Hepatic stellate cell (primary cell): ENCODE data around the gene GYG2.

Source experiments
- DNase-seq: peaks from one replicate; pipeline ENCODE4 v3.0.0; 2011; ENCODE audit warnings: low spot score

The GYG2 gene

DNA sequence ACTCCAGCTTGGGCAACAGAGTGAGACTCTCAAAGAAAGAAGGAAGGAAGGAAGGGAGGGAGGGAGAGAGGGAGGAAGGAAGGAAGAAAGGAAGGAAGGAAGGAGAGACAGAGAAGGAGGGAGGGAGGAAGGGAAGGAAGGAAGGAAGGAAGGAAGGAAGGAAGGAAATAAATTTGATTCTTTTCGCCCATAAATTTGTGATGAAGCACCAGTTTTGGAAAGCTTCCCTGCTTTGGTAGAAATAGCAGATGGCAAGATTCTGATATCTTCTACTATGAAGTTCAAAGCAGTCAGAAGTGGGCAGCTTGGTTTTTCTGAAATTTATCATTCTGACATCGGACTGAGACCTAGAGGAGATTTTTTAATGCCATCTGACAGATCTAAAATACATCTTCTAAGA, 11.7 kb upstream of the GYG2 start:
- DNase-seq = no peak

DNA sequence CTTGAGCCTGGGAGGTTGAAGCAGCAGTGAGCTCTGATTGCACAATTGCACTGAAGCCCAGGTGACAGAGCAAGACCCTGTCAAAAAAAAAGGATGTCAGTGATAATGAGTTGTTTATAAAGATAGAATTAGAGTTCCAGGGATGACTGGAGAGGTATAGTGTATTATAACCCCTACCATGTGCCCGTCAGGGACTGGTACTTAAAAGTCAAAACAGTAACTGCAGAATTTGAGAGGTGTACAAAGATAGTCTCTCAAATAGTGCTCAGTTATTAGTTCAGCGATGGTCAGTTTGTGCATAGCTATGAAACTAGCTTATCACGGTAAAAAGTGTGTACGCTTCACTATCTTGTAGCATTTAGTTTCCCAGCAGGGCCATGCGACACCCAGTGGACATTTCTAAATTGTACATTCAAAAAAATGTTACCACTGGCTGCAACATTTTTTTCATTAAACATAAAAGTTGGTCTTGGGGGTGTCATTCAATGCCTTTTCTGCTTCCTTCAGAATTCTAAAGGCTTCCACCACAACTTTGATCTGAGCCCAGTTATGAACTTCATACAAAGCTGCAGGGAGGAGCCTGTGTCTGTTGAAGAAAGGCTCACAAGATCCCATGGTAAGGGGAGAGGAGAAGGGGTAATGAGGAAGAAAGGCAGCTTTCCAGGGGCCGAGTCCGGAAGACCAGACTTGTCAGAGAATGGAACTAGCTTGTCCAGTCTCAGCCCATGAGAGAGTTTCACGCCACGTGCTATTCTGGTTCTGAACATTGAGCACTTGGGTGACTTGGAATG, 9.2 kb upstream of the GYG2 start:
- DNase-seq = peak; percentile 61

DNA sequence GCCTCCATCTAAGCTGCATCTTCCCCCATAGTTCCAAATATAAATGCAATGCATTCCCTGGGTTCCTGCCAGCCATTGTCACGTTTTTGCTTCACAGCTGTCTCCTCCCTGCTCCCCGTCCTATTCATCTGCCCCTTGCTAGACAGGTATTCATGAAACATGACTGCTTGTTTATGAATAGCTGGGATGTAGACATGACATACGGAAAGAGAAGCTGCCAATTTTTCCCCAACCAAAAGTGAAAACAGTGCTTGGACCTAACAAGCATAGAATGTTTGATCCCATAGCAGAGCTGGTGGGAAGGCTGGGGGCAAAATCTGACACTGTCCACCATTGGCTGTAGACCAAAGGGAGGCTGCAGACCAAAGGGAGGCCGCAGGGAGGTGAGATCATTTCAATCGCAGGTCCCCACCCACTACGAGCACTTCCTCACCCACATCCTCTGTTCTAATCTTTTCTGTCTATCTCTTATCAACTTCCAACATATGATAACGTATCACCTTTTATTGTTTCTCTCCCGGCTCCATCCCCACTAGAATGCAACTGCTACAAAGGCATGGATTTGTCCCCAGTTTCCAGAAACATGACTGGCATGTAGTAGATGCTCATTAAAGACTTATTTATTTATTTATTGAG, 8.5 kb upstream of the GYG2 start:
- DNase-seq = no peak

DNA sequence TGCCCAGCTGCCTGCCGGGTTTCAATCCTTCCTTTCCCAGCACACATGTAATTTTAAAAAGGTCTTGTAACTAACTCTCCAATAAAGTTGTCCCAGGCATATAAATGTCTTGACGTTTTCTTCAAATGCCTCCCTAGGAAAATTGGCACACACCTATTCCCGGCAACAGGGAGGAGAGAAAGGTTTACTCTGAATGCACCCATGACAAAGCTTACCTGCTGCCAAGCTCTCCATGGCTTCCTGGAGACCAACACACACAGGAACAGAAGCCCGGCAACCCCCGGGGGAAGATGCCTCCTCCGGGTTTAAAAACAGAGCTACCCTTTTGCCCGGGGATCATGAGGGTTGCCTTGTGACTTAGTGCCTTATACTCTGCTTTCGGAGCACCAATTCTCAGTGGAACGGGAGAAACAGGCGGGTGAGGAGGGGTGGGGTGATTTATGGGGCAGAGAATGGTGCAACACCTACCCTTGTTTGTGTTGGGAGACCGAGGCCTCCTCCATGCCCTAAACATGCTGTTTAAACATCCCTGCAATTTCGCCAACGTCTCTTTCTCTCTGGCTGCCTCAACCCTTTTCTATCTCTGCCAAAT, 4.8 kb upstream of the GYG2 start:
- no peak for DNase-seq

DNA sequence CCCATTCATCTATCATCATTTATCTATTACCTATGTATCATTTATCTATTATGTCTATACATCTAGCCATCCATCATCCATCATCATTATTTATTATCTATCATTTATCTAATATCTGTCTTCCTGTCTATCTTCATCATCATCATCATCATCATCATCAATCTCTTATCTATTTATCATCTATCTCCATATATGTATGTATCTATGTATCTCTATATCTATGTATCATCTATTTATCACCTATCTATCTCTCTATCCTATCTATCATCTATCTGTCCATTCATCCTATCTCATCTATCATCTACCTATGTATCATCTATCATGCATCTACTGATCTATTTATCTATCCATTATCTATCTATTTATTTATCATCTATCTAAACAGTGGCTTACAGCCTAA, 3.8 kb upstream of the GYG2 start:
- DNase-seq = no peak

DNA sequence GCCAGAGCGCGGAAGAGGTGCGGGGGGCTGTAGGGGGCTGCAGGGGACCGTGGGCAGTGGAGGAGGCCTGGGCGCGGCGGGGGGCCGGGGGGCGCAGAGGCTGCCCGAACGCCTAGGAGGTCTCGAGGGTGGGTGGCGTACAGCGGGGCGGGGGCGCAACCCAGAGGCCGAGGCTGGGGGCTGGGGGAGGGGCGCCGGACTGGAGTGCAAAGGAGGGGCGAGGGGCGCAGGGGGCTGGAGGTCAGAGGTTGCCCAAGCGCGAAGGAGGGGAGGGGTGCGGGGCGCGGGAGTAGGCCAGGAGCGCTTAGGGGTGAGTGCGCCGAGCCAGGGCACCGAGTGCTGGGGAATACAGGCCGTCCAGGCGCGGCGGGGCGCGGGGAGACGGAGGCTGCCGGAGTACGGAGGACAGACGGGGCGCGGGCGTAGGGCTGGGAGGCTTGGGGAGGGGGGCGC, 255 bp downstream of the GYG2 start:
- no peak for DNase-seq

DNA sequence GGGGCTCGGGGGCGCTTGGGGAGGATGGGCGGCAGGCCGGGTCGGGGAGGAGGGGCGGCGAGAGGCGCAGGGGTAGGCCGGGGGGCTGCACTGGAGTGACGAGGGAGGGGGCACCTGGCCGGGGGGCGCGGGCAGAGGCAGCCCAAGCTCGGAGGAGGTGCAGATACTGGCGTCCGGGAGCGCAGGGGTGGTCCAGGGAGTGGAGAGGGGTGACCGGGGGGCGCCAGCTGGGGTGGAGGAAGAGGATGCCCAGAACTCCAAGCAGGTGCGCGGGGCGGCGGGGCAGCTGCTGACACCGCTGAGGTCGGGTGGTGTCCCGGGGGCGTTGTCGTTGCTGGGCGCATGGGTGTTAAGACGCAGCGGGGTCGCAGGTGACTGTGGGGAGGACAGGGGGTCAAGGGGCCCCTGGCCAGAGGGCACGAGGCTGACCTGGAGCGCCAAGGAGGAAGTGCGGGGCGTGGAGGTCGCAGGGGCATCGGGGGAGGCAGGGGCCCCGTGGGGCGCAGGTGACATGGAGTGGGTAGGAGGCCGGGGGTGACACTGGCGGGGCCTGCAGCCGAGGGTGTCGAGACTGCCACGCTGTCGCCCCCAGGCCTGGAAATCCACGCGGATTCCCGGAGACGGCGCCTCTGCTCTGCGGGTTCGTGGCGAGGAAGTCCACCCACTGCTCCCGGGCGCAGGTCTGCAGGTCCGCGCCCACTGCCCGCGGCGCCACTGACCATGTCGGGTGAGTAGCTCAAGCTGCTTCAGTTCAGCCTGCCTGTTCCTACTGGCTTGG, 928 bp downstream of the GYG2 start:
- DNase-seq = no peak

DNA sequence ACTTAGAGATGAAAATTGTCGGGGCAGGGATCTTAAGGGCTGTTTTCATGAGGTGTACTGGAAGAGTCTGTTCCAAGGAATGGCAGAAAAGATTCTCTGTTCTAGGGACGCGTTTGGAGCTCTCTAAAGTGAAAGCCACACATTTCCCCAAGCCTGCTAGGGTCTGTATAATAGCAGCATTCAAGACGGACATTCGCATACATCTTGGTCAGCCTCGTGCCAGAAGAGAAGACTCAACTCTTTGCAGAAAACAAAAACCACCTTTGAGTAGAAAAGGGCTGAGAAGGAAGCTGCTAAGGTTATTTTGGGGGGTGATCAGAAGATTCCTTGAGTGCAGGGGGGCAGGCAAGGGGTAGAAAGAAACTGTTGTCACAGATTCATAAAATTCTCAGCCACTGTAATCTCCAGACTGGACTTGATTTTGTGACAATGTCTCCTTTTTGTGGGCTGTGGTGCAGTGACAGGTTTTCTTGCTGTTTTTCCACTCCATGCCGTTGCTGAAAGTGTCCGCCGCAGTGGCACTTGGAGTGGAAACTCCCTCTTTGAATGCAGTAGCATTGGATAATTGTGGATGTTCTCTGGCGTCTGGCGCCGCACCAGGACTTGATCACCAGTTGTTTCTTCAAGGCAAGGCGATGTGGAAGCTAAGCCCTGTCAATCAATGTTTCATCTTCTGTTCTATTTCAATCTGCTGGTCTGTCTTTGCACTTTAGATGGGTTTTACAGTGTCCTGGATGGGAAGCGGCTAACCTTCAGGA, 2.9 kb downstream of the GYG2 start:
- DNase-seq = no peak

DNA sequence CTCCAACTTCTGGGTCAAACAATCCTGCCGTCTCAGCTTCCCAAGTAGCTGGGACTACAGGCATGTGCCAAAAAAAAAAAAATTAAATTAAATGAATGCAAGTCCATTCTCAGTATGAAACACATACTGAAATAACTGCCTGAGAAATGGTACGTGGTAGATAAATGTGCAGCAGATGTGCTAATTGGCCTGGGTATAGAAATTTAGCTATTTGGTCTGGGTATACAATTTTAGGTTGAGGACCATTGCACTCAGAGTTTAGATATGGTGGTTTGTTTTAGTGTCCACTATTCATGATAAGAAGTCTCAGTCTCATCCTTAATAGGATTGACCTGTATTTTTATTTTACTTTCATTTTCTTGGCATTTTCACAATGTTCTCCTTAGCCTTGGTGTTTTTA, 9.2 kb downstream of the GYG2 start:
- no peak for DNase-seq

DNA sequence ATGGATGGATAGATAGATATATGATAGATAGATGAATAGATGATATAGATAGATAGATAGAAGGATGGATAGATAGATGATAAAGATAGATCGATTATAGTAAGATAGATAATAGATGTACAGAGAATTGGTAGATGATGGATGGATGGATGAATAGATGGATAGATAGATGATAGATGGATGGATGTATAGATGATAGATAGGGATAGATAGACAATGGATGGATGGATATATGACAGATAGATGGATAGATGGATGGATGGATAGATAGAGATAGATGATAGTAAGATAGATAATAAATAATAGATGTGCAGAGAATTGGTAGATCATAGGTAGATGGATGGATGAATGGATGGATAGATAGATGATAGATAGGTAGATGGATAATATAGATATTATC, 12.2 kb downstream of the GYG2 start:
- no peak for DNase-seq

DNA sequence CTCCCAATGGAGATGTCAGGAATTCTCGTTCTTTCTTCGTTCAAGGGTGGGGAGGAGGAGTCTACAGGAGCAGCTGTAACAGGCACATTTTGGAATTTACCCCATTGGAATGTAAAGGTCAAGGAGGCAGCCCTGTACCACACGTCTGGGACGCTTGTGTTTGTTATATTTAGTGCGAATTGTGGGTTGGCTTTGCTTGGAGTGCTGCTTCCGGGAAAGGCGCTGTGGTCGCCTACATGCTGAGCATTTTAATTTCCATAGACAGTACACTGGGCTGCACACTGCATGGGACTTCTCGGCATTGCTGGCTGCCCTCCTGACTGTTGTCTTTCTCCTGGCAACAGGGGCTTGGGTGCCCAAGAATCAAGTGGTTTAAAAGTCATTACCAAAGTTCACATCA, 12.8 kb downstream of the GYG2 start:
- no peak for DNase-seq

DNA sequence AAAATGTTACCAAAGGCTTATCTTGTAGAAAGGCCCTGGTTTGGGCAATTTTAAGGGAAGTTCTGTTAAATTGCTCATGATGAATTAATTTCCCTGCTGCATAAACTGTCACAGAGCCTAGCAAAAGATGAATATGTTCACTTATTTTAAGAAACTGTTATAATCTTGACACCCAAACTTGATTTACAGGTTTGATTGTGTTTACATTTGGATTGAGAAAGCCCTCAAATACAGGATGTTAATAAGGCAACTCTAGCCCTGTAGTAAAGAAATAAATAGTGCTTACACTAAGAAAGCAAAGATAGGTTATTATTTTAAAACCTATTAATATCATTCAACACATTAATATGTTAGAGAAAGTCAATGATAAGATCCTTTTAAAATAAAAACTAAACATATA, 18.3 kb downstream of the GYG2 start:
- DNase-seq = no peak

DNA sequence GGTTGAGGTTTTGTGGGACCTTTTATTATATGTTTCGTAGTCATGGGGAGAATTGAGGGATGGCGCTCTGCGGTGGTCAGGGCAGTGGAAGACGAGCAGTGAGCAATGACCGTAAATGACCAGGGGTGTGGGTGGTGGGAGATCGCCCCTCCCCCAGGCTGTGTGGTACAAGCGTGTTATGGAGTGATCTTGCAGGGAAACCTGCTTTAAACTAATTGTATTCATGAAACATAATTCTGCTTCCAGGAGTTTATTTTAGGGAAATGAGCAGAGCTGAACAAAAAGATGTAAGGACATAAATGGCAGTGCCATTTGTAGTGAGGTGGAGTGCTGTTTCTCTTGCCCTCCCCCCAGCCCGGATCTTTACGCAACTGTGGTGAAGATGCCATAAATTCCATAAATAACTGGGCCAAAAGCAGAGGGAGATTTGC, 20.2 kb downstream of the GYG2 start:
- DNase-seq = peak; percentile 45

DNA sequence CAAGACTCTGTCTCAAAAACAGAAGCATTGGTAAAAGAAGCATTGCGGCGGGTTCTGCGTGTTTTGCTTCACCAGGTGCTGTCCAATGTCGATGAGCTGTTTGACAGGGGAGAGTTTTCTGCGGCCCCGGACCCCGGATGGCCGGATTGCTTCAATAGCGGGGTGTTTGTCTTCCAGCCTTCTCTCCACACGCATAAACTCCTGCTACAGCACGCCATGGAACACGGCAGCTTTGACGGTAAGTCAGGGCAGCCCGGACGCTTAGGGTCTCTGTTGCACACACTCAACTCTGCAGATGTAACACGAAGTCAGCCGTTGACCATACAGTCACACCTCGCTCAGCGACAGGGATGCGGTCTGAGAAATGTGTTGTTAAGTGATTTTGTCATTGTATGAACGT, 26.2 kb downstream of the GYG2 start:
- DNase-seq = no peak

DNA sequence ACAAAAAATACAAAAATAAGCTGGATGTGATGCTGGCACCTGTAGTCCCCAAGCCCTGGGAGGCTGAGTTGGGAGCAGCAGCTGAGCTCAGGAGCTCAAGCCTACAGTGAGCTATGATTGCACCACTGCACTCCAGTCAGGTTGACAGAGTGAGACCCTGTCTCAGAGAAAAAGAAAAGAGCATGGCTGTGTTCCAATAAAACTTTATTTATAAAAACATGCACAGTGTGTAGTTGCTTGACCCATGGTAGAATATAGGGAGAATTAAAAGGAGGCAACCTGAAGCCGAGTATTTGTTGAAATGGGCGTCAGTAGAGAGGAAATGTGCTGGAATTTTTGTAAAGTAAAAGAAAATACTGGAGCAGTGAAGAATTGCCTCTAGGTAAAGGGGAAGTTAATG, 27.0 kb downstream of the GYG2 start:
- no peak for DNase-seq

DNA sequence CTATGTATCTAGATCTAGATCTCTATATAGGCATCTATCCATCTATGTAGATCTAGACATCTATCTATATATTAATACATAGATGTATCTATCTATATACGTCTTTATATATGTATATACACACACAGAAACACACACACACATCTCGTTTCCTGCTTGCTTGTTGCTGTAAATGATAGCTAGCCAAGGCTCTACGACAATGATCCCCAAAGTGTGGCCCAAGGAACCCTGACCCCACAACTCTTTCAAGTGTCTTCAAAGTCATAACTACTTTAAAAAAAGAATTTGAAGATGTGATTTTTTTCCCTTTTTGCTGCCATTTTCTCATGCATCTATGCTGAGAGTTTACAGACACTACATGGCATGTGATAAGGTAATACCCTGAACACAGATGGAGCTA, 28.8 kb downstream of the GYG2 start:
- DNase-seq = no peak

DNA sequence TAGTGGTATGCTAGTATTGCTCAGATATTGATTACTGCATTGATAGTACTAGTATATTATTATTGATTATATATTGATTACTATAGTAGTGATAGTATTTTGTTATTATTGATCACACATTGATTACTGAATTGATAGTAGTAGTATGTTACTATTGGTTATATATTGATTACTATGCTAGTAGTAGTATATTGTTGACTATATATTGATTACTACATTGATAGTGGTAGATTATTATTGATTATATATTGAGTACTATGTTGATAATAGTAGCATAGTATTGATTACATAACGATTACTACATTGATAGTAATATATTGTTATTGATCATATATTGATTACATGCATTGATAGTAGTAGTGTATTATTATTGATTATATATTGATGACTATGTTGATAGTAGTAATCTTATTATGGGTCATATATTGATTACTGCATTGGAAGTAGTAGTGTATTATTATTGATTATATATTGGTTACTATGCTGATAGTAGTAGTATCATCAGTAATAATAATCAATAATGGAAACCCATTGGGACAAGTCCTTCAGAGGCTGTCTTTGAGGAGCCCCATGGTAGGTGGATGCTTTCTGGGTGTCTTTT, 30.6 kb downstream of the GYG2 start:
- DNase-seq = no peak

DNA sequence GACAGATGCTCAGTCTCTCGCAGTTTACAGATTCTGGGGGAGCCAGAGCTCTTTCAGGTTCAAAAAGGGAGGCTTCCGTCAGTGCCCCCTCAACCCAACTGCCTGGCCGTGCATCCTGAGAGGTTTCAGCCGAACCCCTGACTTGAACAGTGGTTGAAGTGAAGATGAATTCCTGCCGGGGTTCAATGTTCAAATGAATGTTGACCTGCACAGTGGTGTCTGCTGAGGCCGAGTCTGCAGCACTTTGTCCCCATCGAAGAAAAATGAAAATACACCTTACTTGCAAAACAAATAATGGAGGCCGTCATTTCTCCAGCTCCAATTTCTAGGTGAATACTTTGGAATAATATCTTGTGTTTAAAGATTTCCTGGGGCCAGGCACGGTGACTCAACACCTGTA, 33.7 kb downstream of the GYG2 start:
- DNase-seq = no peak

DNA sequence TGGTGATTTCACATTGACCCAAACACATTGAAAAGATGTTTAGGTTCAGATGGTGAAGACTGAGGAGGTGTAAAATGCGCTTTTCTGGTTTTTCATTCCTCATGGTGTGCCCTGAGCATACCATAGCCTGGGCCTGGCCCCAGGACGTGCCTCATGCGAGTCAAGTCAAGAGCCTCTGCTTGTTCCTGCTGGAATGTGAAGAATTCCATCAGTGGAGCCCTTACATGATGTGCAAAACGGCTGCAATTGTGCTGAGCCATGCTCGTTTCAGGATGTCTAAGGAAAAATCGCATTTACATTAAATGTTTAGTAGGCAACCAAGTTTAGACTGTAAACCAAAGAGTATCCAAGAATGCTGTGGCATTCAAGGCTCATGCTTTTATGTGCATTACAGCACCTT, 34.9 kb downstream of the GYG2 start:
- DNase-seq = no peak

DNA sequence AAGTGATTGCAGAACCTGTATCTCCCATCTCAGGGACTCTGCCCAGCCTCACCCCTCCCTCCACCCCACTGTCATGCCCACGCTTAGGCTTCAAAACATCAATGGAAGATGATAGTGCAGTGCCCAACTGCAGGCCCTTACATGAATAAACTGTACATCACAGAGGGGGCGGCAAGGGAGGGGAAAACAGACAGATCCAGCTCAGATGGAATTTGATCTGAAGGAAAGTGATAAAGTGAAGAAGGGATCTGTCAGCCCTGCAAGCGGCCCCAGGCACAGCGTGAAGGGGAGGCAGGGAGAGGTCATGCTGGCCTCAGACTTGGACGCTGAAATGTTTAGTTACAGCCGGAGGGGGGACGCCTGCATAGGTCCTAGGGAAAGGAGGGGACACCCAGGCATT, 38.5 kb downstream of the GYG2 start:
- no peak for DNase-seq

DNA sequence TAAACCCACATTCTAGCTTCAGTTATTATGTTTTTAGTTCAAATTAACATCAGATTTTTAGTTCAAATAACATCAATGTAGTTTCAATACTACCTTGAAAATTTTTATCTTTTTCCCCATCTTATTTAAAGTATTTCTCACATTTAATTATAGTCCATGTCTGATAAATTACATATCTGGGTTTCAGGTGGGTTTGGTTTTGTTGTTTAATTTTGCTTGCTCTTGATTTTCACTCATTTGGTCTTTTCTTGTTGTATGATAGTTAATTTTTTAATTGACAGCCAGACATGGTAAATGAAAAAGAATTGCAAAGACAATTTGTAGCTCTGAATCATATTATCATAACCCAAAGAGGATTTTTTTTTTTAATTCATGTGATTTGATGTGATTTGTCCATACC, 41.9 kb downstream of the GYG2 start:
- DNase-seq = no peak

DNA sequence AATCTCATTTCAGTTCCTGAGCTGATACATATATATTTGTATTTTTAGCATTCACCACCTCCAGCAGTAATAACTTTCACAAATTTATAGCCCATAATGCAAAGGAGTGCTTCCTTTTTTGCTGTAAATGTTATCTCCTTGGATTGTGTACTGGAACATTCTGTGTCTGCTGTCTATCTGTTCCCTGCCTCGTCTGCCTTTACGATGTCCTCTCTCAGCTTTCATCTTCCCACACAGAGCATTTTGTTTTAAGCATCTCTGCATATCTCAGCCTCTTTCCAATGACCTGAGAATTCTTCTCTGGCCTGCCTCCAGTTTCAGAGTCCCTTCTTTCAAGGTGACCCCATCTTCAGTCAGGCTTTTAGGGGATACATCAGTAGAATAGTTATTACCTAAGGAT, 43.1 kb downstream of the GYG2 start:
- DNase-seq = no peak
